A204.1 (cell line): ENCODE results near the gene PCNP.
"Not testable (repeated sequence)": the region's sequence is repeated elsewhere in the genome, so short reads cannot be mapped to it uniquely, and the experiment has no call there.

ENCODE experiments used
- FAIRE-seq: peaks from 2 replicates; lab custom pipeline; 2012; peaks lifted over from hg19 to GRCh38; lab: Jason Lieb, UNC

Gene PCNP, protein sequence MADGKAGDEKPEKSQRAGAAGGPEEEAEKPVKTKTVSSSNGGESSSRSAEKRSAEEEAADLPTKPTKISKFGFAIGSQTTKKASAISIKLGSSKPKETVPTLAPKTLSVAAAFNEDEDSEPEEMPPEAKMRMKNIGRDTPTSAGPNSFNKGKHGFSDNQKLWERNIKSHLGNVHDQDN

DNA sequence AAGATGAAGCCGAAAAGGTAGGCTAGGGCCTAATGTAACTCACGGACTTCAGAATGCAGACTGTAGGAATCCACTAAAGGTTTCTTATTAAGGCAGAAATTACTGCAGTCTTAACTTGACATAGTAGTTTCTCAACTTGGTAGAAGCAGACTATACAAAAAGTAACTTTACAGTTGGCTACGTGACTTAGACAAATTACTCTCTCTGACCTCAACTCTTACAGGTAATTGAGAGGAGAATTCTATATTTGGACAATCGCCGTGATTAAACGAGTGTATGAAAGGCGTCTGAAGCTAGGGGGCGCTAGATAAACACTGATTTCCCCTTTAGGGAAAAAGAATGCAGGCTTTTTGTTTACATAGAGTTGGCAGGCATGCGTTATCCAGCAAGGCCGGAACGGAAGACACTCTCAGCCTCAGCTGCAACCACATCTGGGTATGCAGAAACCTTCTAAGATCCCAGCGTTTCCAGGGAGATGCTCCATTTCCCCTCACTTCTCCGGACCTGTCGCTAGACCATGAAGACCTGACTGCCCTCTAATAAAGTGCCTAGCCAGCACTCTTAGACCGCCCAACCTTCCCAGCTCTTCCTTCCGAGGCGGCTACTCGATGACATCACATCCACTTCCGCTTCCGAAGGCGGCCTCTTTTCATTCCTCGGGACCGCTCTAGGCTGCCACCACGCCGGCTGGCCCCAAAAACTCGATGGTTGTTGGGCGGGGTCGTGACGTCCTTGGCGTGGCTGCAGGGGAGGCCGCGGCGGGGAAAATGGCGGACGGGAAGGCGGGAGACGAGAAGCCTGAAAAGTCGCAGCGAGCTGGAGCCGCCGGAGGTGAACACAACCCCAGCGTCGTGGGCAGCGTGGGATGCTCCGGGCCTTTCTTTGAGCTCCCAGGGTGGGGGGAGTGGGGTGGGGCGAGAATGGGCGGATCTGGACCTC, at the start of gene PCNP:
TSS of gene PCNP (plus strand) at position 732 of the 939 bp plus-strand sequence. CDS start at position 768, 36 bp downstream.
- peak; percentile 95 for FAIRE-seq

DNA sequence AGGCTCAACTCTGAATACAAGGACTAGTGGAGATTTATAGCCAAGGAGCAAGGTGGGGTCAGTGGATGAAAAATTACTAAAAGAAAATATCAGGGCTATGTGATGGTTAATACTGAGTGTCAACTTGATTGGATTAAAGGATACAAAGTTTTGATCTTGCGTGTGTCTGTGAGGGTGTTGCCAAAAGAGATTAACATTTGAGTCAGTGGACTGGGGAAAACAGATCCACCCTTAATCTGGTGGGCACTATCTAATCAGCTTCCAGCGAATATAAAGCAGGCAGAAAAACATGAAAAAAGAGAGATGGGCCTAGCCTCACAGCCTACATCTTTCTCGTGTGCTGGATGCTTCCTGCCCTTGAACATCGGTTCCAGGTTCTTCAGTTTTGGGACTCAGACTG, 46.5 kb upstream of the PCNP start:
- no peak for FAIRE-seq

DNA sequence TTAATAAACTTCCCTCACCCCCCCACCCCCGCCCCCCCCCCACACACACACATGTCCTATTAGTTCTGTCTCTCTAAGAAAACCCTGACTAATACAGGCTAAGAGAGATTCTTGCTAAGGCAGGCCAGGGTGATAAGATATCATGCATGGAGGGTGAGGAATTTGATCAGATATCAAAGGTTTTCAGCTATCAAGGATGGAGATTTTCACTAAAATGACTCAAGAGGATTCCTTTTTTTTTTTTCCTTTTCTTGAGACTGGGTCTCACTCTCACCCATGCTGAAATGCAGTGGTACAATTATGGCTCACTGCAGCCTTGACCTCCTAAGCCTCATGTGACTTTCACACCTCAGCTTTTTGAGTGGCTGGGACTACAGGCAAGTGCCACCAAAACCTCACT, 46.1 kb upstream of the PCNP start:
- no peak for FAIRE-seq

DNA sequence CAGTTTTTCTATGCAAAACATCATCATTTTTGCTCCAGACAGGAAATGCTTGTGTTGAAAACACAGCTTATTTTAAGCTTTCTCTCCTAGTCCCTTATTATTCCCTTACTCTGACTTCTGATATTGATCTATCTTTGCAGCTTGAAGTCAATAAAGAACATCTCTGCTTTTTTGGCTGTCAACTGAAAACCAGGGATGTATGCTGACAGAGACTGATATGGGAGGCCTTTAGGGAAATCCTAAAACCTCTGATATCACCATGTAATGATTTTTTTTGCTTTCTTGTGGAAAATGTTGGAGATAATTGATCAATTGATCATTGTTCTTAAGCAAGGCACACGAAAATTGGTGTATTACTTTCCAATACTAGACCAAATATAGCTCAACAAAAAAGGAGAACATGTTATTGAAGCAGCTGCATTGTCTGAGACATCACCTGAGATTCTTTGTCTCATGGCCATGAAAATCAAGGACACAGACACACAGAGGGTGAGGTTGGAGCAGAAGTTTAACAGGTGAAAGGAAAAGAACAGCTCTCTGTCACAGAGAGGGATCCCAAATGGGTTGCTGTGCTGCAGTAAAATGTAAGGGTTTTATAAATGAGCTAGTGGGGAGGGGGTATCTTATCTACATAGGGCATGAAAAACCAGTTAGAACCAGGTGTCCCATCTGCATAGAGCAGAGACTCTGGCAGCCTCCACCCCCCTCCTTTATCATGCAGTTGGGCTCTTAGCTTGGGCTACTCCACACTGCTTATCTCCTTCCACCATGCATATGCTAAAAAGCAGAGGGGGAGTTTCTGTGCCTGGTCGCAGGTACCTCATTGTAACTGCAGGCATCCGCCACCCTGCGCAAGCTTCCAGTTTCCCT, 43.9 kb upstream of the PCNP start:
- no peak for FAIRE-seq

DNA sequence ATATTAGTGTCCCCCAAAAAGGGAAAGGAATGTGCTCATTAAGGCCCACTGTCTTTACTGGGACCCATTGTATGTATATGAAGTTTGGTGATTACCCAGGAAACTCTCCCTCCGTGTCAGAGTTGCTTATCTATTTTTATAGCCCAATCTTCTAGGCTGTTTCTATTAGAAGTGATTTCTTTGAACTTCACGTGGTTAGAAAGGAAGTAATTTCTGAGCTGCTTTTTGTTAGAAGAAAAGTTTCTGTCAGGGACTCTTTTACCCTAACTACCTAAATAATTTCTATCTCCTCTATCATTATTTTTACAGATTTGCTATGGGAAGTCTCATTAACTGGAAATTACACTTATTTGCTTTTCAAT, 43.3 kb upstream of the PCNP start:
- FAIRE-seq = no peak

DNA sequence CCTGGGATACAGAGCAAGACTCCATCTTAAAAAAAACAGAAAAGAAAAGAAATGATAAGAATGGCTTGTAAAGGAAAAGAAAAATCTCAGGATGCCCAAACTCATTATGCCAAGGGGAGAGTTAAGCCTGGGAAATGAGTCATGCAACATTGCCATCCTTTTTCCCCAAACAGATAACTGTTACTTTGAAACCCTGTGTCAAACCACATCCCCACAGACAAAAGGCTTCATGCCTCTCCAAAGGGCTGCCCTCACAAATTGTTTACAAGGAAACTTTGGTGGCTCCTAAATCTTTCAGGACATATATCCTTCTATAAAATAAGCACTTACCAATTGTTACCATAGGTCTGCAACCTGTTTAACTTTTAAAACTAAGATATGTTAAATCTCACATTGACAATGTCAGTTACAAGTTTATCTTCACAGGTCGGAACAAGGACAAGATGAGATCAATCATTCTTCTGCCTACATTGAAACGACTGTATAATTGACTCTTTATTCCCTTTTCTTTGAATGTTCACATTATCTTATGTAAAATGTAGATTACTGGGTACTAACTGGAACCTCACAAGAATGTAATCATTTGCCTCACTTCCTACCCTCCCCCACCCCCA, 42.4 kb upstream of the PCNP start:
- FAIRE-seq = no peak

DNA sequence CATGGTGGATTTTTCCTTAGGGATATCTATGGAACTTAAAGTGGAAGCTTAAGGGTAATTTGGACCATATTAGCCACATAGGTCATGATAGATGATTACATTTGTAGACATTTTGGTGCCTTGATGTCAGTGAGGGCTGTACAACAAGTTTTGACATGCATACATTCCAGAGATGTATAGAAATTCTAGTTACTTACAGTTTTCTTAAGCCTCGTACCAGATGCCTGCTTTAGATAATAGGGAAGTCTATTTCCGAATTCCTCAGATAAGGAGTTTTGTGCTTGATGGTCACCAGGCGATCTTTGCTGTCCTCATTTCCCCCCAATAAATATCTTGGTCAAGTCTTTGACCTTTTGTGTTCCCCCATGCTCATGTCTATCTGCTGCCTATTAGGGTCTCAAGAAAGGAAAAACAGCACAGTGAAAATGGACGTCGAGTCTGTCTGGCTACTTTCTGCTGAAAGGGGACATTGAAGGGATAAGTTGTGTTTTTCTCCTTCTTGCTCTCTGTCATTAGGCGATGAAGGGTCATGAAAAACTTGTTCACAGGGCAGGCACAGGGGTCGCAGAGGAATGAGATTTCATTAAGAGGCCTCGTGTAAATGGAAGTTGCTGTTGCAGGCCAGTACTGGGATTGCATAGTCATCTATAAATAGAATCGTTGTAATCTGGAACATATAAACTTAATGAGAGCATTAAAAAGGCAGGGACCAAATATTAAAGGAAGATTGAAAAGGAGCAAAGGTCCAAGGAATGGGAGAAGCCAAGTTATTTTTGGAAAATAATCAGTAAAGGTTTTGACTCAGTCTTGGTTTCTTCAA, 41.0 kb upstream of the PCNP start:
- no peak for FAIRE-seq

DNA sequence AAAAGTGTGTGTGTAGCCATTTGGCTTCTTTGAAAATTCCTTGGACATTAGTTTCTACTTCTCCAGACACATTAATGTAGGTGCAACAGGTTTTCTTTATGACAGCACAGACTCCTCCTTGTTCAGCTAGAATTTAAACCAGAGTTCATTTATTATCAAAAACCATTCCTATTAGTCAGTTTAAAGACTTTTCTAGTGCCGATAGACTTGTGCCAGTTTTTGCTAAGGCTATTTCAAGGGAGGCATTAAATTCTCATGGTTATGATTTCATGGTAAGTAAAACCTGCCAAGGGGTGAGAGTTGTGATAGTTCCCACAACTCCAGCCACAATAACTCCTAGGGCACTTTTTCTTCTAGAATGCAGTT, 40.4 kb upstream of the PCNP start:
- no peak for FAIRE-seq

DNA sequence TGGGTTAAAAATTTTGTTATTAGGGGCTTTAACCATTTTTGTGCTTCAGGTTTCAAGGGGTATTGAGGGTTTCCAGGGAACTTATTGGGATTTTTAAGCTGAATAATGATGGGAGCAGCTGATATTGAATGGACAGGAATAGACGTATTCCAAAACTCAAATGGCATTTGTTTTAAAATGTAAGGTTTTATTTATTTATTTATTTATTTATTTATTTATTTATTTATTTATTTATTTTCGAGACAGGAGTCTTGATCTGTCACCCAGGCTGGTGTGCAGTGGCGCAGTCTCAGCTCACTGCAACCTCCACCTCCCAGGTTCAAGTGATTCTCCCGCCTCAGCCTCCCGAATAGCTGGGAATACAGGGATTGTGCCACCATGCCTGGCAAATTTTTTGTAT, 38.8 kb upstream of the PCNP start:
- FAIRE-seq = no peak

DNA sequence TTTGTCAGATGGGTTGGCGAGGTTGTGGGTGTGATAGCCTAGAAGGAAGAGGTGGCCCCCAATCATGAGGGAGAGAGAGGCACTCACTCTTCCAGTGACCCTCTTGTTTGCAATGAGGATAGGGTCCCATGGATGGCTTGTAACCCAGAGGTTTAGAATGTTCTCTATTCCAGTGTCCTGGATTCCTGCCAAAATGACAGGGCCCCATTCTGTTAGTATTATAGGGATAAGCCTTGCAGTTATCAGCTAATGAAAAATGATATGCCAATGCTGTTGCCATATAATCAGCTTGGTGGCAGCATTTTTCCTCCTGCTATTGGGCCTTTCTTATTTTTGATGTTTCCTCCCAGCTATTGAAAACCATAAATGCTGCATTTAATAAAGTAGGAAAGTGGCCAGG, 37.7 kb upstream of the PCNP start:
- no peak for FAIRE-seq

DNA sequence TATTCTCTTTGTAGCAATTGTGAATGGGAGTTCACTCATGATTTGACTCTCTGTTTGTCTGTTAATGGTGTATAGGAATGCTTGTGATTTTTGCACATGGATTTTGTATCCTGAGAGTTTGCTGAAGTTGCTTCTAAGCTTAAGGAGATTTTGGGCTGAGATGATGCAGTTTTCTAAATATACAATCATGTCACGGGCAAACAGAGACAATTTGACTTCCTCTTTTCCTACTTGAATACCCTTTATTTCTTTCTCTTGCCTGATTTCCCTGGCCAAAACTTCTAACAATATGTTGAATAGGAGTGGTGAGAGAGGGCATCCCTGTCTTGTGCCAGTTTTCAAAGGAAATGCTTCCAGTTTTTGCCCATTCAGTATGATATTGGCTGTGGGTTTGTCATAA, 37.0 kb upstream of the PCNP start:
- not testable (repeated sequence) for FAIRE-seq

DNA sequence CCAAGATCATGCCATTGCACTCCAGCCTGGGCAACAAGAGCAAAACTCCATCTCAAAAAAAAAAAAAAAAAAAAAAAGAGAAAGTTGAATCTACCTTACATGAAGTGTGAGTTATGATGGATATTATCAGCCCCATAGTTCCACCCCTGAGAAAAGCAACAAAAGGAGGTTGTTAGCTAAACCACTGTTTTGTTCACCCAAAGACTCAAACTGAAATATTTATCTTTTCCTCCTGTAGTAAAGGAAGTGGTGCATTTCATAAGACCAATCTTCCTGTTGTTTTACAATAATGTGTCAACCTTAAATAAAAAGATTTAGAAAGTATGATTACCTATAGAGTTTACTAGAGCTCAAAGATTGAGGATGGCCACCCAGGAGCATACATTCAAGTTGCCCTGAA, 31.0 kb upstream of the PCNP start:
- no peak for FAIRE-seq

DNA sequence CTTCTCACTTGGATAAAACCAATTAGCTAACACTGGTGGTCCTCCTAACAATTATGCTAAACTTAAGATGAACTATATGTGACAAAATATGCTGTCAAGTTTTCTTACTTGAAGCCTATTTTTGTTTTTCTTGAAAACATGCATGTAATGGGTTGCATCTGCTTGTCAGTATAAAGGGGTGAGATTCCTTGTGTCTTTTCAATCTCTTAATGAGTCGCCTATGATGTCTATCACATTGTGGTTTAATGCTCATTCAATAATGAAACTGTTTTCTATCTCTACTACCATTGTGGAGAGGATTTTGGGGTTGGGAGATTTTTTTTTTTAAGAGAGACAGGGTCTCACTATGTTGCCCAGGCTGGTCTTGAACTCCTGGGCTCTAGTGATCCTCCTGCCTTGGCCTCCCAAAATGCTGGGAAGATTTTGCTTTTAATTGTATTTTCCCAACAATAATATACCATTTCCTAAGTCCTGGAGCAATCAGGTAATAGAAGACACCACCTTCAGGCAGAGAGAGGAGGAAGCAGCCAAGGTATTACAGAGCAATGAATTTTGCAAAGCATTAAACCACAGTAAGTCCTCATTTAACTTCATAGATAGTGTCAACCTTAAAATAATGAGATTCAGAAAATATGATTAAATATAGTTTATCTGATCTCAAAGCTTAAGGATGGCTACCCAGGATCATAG, 29.7 kb upstream of the PCNP start:
- FAIRE-seq = no peak

DNA sequence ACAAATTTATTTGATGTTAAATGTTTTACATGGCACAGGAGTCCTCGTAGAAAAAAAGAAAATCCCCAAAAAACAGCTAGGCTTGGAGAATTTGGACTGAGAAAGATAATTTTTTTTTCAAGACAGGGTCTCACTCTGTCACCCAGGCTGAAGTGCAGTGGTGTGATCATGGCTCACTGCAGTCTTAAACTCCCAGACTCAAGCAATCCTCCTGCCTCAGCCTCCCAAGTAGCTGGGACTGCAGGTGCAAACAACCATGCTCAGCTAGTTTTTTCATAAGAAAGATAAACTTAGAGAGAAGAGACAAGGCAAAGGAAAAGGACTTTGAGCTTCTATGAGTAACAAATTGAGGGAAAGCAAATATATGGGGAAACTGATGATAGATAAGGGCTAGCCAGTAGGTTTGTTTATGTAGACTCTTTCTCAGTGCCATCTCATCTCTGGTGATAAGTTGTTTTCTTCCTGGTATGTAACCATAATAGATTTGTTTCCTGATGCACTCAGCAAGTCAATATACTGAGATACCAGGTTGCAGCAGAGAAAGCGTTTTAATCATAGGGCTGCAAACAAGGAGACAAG, 25.4 kb upstream of the PCNP start:
- FAIRE-seq = no peak

DNA sequence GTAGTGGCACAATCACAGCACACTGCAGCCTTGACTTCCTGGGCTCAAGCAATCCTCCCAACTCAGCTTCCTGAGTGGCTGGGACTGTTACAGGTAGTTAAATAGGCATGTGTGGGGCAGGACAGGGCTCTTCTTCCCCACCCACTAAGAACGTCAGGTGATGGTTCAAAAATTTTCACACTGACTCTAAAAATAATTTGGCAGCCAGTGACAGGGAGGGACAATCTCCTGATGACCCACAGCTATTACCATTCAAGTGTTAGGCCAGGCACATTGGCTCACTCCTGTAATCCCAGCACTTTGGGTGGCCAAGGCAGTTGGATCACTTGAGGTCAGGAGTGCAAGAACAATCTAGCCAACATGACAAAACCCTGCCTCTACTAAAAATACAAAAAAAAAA, 24.5 kb upstream of the PCNP start:
- no peak for FAIRE-seq

DNA sequence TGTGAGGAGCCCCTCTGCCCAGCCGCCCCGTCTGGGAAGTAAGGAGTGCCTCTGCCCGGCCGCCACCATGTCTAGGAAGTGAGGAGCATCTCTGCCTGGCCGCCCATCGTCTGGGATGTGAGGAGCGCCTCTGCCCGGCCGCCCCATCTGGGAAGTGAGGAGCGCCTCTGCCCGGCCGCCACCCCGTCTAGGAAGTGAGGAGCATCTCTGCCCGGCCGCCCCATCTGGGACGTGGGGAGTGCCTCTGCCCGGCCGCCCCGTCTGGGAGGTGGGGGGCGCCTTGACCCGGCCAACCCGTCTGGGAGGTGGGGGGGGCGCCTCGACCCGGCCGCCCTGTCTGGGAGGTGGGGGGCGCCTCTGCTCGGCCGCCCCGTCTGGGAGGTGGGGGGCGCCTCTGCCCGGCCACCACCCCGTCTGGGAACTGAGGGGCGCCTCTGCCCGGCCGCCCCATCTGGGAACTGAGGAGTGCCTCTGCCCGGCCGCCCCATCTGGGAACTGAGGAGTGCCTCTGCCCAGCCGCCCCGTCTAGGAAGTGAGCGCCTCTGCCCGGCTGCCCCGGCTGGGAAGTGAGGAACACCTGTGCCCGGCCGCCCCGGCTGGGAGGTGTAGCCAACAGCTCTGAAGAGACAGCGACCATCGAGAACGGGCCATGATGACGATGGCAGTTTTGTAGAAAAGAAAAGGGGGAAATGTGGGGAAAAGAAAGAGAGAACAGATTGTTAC, 22.5 kb upstream of the PCNP start:
- not testable (repeated sequence) for FAIRE-seq

DNA sequence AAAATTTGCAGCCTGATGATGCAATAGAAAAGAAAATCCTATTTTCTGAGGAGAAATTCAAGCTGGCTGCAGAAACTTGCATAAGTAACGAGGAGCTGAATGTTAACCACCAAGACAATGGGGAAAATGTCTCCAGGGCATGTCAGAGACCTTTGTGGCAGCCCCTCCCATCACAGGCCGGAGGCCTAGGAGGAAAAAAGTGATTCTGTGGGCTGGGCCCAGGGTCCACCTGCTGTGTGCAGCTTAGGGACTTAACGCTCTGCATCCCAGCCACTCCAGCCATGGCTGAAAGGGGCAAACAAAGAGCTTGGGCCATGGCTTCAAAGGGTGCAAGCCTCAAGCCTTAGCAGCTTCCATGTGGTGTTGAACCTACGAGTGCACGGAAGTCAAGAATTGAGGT, 20.6 kb upstream of the PCNP start:
- FAIRE-seq = not testable (repeated sequence)

DNA sequence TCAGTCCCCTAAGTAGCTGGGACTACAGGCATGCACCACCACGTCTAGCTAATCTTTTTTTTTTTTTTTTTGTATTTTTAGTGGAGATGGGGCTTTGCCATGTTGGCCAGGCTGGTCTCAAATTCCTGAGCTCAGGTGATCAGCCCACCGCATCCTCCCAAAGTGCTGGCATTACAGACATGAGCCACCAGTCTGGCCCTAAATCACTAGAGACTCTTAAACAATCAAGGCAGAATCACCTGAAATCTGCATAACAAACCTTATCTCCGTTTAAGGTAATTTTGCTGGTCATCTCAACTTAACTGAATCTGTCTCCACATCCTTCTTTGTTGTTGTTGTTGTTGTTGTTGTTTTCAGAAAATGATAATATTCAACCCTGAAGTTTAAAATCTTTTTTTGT, 17.9 kb upstream of the PCNP start:
- FAIRE-seq = no peak

DNA sequence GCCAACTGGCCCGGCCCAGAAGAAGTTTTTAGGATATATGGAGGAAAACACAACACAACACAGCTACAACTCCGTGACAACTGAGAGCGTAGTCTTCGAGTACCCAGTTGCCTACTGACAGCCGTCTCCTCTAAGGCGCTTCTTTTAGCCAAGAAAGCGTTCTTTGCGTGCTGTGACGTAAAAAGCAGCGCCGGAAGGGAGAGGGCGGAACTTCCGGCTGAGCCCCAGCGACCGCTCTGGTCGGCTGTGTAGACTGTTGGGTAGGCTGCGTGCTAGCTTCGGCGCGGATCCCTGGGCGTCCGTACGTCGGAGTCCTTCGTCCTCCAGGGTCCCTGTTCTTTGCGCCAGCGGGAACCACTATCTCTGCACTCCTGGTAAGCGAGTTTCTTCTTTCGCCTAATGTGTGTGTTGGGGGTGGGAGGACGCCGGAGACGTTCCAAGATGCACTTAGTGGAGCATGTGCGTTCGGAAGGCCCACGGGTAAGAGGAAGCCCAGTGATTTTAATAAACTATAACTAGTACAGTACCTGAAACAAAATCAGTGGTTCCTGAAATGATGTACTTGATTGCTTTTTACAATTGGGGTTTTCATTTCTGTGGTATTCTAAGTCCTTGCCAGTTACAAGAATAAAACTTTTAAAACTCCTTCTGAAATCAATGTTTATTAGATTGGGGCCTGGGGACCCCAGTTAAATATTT, 12.2 kb upstream of the PCNP start, which contains the start of gene TRMT10C:
TSS of gene TRMT10C (plus strand) at position 239 of the 699 bp plus-strand sequence. CDS start 2,914 bp downstream, outside the sequence.
- no peak for FAIRE-seq
